ENCODE measurements around the gene RANBP9. TPM values are rescaled to one million over a fixed set of nuclear protein-coding genes. Genes with fewer than 3 reads are reported as not detected.

The RANBP9 gene
- total RNA-seq, 2 experiments from 2014 or later, result 53.3 to 56.2 TPM

GRCh38 chr6:13694562-13694961, 17.1 kb downstream of the RANBP9 start:
- no peak for TF ChIP-seq CTCF (IDR thresholded peaks at IDR 0.05)
- peaks cover 53% of the 10 kb centered on the region for H3K36me3 Mint-ChIP-seq (ENCODE audit: low read depth)
- intact Hi-C loops (cut with micrococcal nuclease), result no loop called here
- ATAC-seq, result no peak
- no peak for DNase-seq
- peak overlapping the region; percentile 75 for H3K27ac Mint-ChIP-seq
- peaks cover 3% of the 10 kb centered on the region for H3K9me3 Mint-ChIP-seq
- no peak overlapping the region for H3K4me3 Mint-ChIP-seq
- ChIA-PET POLR2A (interaction anchor here (1.0 to 2.1 kb wide), 2 partner anchors 9 to 17 kb away, joined by 3 to 11 read pairs; partner anchors contain the start of gene RANBP9), CTCF (interaction anchor here (1.1 to 2.7 kb wide), 5 partner anchors 9 to 77 kb away, joined by 3 to 10 read pairs (median 6); no protein-coding TSS in a partner anchor)
- no peaks in the 10 kb centered on the region for H3K27me3 Mint-ChIP-seq
- peaks cover 74% of the 10 kb centered on the region for H3K4me1 Mint-ChIP-seq (ENCODE audit: low read depth)

GRCh38 chr6:13689511-13690256, 22.0 kb downstream of the RANBP9 start:
- peak; percentile 76 for ATAC-seq
- H3K27me3 Mint-ChIP-seq, result no peaks in the 10 kb centered on the region
- H3K4me3 Mint-ChIP-seq, result no peak overlapping the region
- H3K36me3 Mint-ChIP-seq (ENCODE audit: low read depth), result peaks cover 47% of the 10 kb centered on the region
- DNase-seq, result no peak
- intact Hi-C loops (cut with micrococcal nuclease), result no loop called here
- peaks cover 5% of the 10 kb centered on the region for H3K9me3 Mint-ChIP-seq
- CTCF ChIA-PET, result interaction anchor here (0.8 to 2.2 kb wide), 4 partner anchors 9 to 20 kb away, joined by 3 to 5 read pairs (median 4); no protein-coding TSS in a partner anchor
- POLR2A ChIA-PET, result interaction anchor here (1.1 to 1.2 kb wide), 3 partner anchors 14 to 75 kb away, joined by 3 to 6 read pairs (median 3); partner anchors contain the start of genes NOL7 and RANBP9
- H3K4me1 Mint-ChIP-seq (ENCODE audit: low read depth), result peaks cover 67% of the 10 kb centered on the region
- TF ChIP-seq CTCF (IDR thresholded peaks at IDR 0.05), result no peak
- H3K27ac Mint-ChIP-seq, result peak overlapping the region; percentile 75

- DNase-seq, result no peak
- ChIA-PET POLR2A (interaction anchor here (1.1 to 1.7 kb wide), 4 partner anchors 11 to 23 kb away, joined by 3 to 6 read pairs (median 4); partner anchors contain the start of gene RANBP9), CTCF (interaction anchor here (0.8 to 3.7 kb wide), 5 partner anchors 8 to 73 kb away, joined by 3 to 11 read pairs (median 7); partner anchors contain the start of gene NOL7)
- intact Hi-C loops (cut with micrococcal nuclease), result no loop called here
- ATAC-seq, result no peak
- H3K36me3 Mint-ChIP-seq (ENCODE audit: low read depth), result peaks cover 43% of the 10 kb centered on the region
- H3K9me3 Mint-ChIP-seq, result peaks cover 5% of the 10 kb centered on the region
- no peak for TF ChIP-seq CTCF (IDR thresholded peaks at IDR 0.05)
- peak overlapping the region; percentile 75 for H3K27ac Mint-ChIP-seq
- no peak overlapping the region for H3K4me3 Mint-ChIP-seq
- peaks cover 67% of the 10 kb centered on the region for H3K4me1 Mint-ChIP-seq (ENCODE audit: low read depth)
- no peaks in the 10 kb centered on the region for H3K27me3 Mint-ChIP-seq
Measured at GRCh38 chr6:13688692-13689196, 22.9 kb downstream of the RANBP9 start.

- ChIA-PET CTCF (interaction anchor here (0.7 to 3.7 kb wide), 7 partner anchors 9 to 72 kb away, joined by 3 to 11 read pairs (median 5); partner anchors contain the start of gene NOL7), POLR2A (interaction anchor here (0.6 to 1.7 kb wide), 7 partner anchors 10 to 146 kb away, joined by 3 to 6 read pairs (median 5); partner anchors contain the start of gene RANBP9)
- peaks cover 62% of the 10 kb centered on the region for H3K4me1 Mint-ChIP-seq (ENCODE audit: low read depth)
- DNase-seq (no peak), ATAC-seq (peak; percentile 19)
- no peak overlapping the region for H3K4me3 Mint-ChIP-seq
- H3K36me3 Mint-ChIP-seq (ENCODE audit: low read depth), result peaks cover 42% of the 10 kb centered on the region
- no peaks in the 10 kb centered on the region for H3K27me3 Mint-ChIP-seq
- H3K27ac Mint-ChIP-seq, result peak overlapping the region; percentile 75
- TF ChIP-seq CTCF (IDR thresholded peaks at IDR 0.05), result no peak
- intact Hi-C loops (cut with micrococcal nuclease), result no loop called here
- H3K9me3 Mint-ChIP-seq, result peaks cover 5% of the 10 kb centered on the region
Measured at GRCh38 chr6:13687917-13688351, 23.7 kb downstream of the RANBP9 start.

Data from activated CD8-positive, alpha-beta T cell treated with anti-CD3 and anti-CD28 coated beads for 36 hours (primary cell).